HEK293 (cell line): ENCODE measurements around the gene LTB4R.

Experiments used
- CTCF ChIA-PET: fragments of 350-600 bp; formaldehyde crosslinking; extraction: SDS; loops from one replicate; lab custom pipeline; 2021; ENCODE audit warnings: antibody characterized with exemption; lab: Yijun Ruan, JAX
- POLR2A ChIA-PET: fragments of 300-600 bp; formaldehyde crosslinking; extraction: SDS; loops from one replicate; lab custom pipeline; 2020; ENCODE audit warnings: antibody characterized with exemption, inconsistent platforms; lab: Yijun Ruan, JAX
- H3K27ac ChIP-seq: fragments of 200-500 bp; sonication (Bioruptor generic); 2 replicates; pipeline ENCODE4 v1.5.1; 2014; ENCODE audit warnings: low read depth, low read length, control low read depth, inconsistent platforms; ENCODE audit errors: extremely low read depth
- H3K36me3 ChIP-seq, 2 experiments: fragments of 200-500 bp in 1 of 2; sonication (Bioruptor generic) in 1 of 2; 1 replicate in 1 of 2; 2 replicates in 1 of 2; pipeline ENCODE4 v1.5.1; 2014 to 2017; ENCODE audit warnings: inconsistent platforms in 2 of 2, low read length in 2 of 2; ENCODE audit not compliant: control insufficient read depth in 2 of 2, insufficient read depth in 1 of 2
- H3K4me1 ChIP-seq: fragments of 200-500 bp; sonication (Bioruptor generic); 2 replicates; pipeline ENCODE4 v1.5.1; 2014; ENCODE audit warnings: mild to moderate bottlenecking, low read length, inconsistent platforms; ENCODE audit not compliant: control insufficient read depth, insufficient read depth
- H3K4me3 ChIP-seq: 2 replicates; pipeline ENCODE4 v1.5.1; 2011; ENCODE audit warnings: low read depth, mild to moderate bottlenecking, control low read depth, low read length, moderate library complexity
- H3K9me3 ChIP-seq: fragments of 200-500 bp; sonication (Bioruptor generic); 2 replicates; pipeline ENCODE4 v1.5.1; 2014; ENCODE audit warnings: low read depth, low read length, inconsistent platforms; ENCODE audit not compliant: control insufficient read depth, insufficient read depth
- GLIS1 ChIP-seq: fragments of 450-650 bp; formaldehyde crosslinking; IDR thresholded peaks from 2 replicates; pipeline ENCODE4 v1.5.1; 2016; ENCODE audit warnings: missing biosample characterization, missing genetic modification characterization
- SP7 ChIP-seq: fragments of 450-650 bp; formaldehyde crosslinking; IDR thresholded peaks from 2 replicates; pipeline ENCODE4 v1.5.1; 2016; ENCODE audit warnings: missing biosample characterization, missing genetic modification characterization
- ZBTB17 ChIP-seq: fragments of 450-650 bp; formaldehyde crosslinking; IDR thresholded peaks from 2 replicates; pipeline ENCODE4 v1.5.1; 2016; ENCODE audit warnings: missing biosample characterization, missing genetic modification characterization
- ZBTB20 ChIP-seq: fragments of 450-650 bp; formaldehyde crosslinking; IDR thresholded peaks from 2 replicates; pipeline ENCODE4 v1.5.1; 2016; ENCODE audit warnings: missing biosample characterization, missing genetic modification characterization
- ZFP69B ChIP-seq: fragments of 450-650 bp; formaldehyde crosslinking; IDR thresholded peaks from 2 replicates; pipeline ENCODE4 v1.5.1; 2016; ENCODE audit warnings: missing biosample characterization, missing genetic modification characterization
- ZNF121 ChIP-seq: fragments of 450-650 bp; formaldehyde crosslinking; IDR thresholded peaks from 2 replicates; pipeline ENCODE4 v1.5.1; 2016; ENCODE audit warnings: missing biosample characterization, missing genetic modification characterization
- ZNF133 ChIP-seq: fragments of 450-650 bp; formaldehyde crosslinking; IDR thresholded peaks from 2 replicates; pipeline ENCODE4 v1.5.1; 2016; ENCODE audit warnings: missing biosample characterization, missing genetic modification characterization
- ZNF184 ChIP-seq: fragments of 450-650 bp; IDR thresholded peaks from 2 replicates; pipeline ENCODE4 v1.5.1; 2018; ENCODE audit warnings: missing biosample characterization, mild to moderate bottlenecking, missing genetic modification characterization
- ZNF433 ChIP-seq: fragments of 450-650 bp; formaldehyde crosslinking; IDR thresholded peaks from 2 replicates; pipeline ENCODE4 v1.5.1; 2016; ENCODE audit warnings: missing biosample characterization, missing genetic modification characterization, low read depth
- ZNF600 ChIP-seq: fragments of 450-650 bp; formaldehyde crosslinking; IDR thresholded peaks from 2 replicates; pipeline ENCODE4 v1.5.1; 2016; ENCODE audit warnings: missing biosample characterization, missing genetic modification characterization
- ZNF654 ChIP-seq: fragments of 450-650 bp; formaldehyde crosslinking; IDR thresholded peaks from 2 replicates; pipeline ENCODE4 v1.5.1; 2016; ENCODE audit warnings: low read depth, missing biosample characterization, missing genetic modification characterization
- ZNF664 ChIP-seq: fragments of 450-650 bp; formaldehyde crosslinking; IDR thresholded peaks from 2 replicates; pipeline ENCODE4 v1.5.1; 2016; ENCODE audit warnings: missing biosample characterization, missing genetic modification characterization
- ZNF76 ChIP-seq: fragments of 450-650 bp; formaldehyde crosslinking; IDR thresholded peaks from 2 replicates; pipeline ENCODE4; 2016; ENCODE audit warnings: low read depth, missing biosample characterization, missing genetic modification characterization, borderline replicate concordance
- TF ChIP-seq, protein P1 (sequence below): fragments of 450-650 bp; formaldehyde crosslinking; IDR thresholded peaks from 2 replicates; pipeline ENCODE4 v1.5.1; 2016; ENCODE audit warnings: missing biosample characterization, missing genetic modification characterization
- TF ChIP-seq, protein P2 (sequence below): fragments of 450-650 bp; formaldehyde crosslinking; IDR thresholded peaks from 2 replicates; pipeline ENCODE4 v1.5.1; 2016; ENCODE audit warnings: missing biosample characterization, missing genetic modification characterization, low read depth
- TF ChIP-seq, protein P3 (sequence below): fragments of 450-650 bp; formaldehyde crosslinking; IDR thresholded peaks from 2 replicates; pipeline ENCODE4 v1.5.0; 2017; ENCODE audit warnings: missing biosample characterization, missing genetic modification characterization, borderline replicate concordance
- TF ChIP-seq, protein P4 (sequence below): fragments of 450-650 bp; IDR thresholded peaks from 2 replicates; pipeline ENCODE4 v1.5.1; 2018; ENCODE audit warnings: missing biosample characterization, mild to moderate bottlenecking, missing genetic modification characterization
- TF ChIP-seq, protein P5 (sequence below): fragments of 450-650 bp; formaldehyde crosslinking; IDR thresholded peaks from 2 replicates; pipeline ENCODE4 v1.5.1; 2016; ENCODE audit warnings: missing biosample characterization, missing genetic modification characterization

The LTB4R gene

DNA sequence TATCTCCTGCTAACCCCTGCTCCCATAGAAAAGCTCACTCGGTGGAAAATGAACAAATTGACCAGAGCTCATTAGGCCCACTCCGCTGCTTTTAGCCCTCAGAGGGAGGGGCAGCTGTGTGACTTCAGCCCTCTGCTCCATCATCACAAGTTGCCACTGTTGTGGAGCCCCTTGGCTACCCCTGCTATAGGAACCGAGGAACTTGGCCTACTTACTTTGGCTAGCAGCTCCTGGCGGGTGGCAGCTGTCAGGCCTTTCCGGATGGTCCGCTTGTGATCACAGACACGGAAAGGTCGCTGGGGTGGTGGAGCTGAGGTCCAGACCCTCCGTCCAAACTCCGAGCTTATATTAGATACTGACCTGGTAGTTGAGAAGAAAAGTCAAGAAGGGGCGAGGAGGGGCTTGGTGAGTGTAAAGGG, 4.1 kb upstream of the LTB4R start:
- Histone ChIP-seq H3K4me3 (no peak overlapping the region), H3K27ac (no peak overlapping the region)
- TF ChIP-seq, protein P1, sequence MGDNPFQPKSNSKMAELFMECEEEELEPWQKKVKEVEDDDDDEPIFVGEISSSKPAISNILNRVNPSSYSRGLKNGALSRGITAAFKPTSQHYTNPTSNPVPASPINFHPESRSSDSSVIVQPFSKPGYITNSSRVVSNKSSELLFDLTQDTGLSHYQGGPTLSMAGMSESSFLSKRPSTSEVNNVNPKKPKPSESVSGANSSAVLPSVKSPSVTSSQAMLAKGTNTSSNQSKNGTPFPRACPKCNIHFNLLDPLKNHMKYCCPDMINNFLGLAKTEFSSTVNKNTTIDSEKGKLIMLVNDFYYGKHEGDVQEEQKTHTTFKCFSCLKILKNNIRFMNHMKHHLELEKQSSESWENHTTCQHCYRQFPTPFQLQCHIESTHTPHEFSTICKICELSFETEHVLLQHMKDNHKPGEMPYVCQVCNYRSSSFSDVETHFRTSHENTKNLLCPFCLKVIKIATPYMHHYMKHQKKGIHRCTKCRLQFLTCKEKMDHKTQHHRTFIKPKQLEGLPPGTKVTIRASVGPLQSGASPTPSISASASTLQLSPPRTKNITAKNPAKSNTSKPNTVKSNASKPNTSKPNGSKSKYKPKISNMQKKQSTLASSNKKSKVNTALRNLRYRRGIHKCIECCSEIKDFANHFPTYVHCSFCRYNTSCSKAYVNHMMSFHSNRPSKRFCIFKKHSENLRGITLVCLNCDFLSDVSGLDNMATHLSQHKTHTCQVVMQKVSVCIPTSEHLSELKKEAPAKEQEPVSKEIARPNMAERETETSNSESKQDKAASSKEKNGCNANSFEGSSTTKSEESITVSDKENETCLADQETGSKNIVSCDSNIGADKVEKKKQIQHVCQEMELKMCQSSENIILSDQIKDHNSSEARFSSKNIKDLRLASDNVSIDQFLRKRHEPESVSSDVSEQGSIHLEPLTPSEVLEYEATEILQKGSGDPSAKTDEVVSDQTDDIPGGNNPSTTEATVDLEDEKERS (tag by site-specific recombination): no peak
- TF ChIP-seq, protein P2, sequence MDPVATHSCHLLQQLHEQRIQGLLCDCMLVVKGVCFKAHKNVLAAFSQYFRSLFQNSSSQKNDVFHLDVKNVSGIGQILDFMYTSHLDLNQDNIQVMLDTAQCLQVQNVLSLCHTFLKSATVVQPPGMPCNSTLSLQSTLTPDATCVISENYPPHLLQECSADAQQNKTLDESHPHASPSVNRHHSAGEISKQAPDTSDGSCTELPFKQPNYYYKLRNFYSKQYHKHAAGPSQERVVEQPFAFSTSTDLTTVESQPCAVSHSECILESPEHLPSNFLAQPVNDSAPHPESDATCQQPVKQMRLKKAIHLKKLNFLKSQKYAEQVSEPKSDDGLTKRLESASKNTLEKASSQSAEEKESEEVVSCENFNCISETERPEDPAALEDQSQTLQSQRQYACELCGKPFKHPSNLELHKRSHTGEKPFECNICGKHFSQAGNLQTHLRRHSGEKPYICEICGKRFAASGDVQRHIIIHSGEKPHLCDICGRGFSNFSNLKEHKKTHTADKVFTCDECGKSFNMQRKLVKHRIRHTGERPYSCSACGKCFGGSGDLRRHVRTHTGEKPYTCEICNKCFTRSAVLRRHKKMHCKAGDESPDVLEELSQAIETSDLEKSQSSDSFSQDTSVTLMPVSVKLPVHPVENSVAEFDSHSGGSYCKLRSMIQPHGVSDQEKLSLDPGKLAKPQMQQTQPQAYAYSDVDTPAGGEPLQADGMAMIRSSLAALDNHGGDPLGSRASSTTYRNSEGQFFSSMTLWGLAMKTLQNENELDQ: no peak
- TF ChIP-seq ZFP69B: no peak
- TF ChIP-seq, protein P3, sequence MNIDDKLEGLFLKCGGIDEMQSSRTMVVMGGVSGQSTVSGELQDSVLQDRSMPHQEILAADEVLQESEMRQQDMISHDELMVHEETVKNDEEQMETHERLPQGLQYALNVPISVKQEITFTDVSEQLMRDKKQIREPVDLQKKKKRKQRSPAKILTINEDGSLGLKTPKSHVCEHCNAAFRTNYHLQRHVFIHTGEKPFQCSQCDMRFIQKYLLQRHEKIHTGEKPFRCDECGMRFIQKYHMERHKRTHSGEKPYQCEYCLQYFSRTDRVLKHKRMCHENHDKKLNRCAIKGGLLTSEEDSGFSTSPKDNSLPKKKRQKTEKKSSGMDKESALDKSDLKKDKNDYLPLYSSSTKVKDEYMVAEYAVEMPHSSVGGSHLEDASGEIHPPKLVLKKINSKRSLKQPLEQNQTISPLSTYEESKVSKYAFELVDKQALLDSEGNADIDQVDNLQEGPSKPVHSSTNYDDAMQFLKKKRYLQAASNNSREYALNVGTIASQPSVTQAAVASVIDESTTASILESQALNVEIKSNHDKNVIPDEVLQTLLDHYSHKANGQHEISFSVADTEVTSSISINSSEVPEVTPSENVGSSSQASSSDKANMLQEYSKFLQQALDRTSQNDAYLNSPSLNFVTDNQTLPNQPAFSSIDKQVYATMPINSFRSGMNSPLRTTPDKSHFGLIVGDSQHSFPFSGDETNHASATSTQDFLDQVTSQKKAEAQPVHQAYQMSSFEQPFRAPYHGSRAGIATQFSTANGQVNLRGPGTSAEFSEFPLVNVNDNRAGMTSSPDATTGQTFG: no peak
- TF ChIP-seq, protein P4, sequence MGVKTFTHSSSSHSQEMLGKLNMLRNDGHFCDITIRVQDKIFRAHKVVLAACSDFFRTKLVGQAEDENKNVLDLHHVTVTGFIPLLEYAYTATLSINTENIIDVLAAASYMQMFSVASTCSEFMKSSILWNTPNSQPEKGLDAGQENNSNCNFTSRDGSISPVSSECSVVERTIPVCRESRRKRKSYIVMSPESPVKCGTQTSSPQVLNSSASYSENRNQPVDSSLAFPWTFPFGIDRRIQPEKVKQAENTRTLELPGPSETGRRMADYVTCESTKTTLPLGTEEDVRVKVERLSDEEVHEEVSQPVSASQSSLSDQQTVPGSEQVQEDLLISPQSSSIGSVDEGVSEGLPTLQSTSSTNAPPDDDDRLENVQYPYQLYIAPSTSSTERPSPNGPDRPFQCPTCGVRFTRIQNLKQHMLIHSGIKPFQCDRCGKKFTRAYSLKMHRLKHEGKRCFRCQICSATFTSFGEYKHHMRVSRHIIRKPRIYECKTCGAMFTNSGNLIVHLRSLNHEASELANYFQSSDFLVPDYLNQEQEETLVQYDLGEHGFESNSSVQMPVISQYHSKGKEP (tag by site-specific recombination): no peak
- no peak for TF ChIP-seq ZNF433
- TF ChIP-seq ZNF664 (tag by site-specific recombination): no peak

DNA sequence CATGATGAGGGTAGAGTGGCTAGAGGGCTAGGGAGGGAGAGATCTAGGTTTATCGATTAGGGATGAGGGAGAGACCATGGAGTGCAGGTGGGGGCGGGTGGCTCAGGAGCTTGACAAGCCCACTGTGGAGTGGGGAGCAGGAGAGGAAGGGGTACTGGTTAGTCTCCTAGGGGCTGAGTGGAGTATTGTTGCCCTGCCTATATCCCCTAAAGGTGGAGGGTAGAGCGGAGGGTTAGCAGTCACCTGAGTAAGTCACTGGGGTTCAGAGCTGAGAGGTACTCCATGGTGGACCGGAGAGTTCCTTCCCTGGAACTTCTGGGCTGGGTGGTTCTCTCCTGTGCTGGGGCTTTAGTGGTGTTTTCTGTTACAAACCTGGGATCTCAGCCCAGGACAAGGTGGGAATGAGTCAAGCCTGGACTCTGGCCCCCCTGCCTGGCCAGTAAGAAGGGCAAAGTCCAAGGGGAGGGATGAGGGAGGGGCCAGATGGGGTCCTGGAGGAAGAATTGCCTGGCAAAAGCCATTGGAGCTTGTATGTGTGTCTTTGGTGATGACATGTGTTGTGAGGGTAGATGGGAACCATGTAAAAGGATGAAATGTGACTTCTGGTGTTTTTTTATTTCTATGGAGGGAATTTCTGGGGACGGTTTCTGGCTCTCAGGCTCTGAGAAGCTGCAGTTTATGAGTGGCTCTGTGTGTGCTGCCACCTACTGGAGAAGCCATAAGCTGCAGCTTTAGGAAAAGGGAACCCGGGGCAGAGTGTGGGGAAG, 3.5 kb upstream of the LTB4R start, which contains the start of gene CIDEB:
TSS of gene CIDEB (minus strand) at position 403 of the 767 bp plus-strand sequence. CDS start at position 284, 119 bp downstream.
- Histone ChIP-seq H3K36me3 (peaks cover 20 to 92% of the 10 kb centered on the region in 2 experiments), H3K27ac (no peak within 1 kb of the TSS), H3K4me3 (no peak within 1 kb of the TSS), H3K9me3 (no peaks in the 10 kb centered on the region), H3K4me1 (no peaks in the 10 kb centered on the region)
- CTCF ChIA-PET: interaction anchor here (0.6 to 5.1 kb wide), 45 partner anchors 9 to 683 kb away, joined by 3 to 70 read pairs (median 4); partner anchors contain the start of genes CBLN3, CHMP4A, DHRS1 and KHNYN
- TF ChIP-seq ZNF184 (tag by site-specific recombination) (no peak), ZNF133 (tag by site-specific recombination) (no peak), ZNF76 (peak; percentile 33; the same call in 1 of the 2 replicates), ZNF121 (tag by site-specific recombination) (no peak), ZBTB17 (tag by site-specific recombination) (peak; percentile 24; the same call in 1 of the 2 replicates), ZNF600 (0 out of 2 replicates have a peak, but pooled peaks have one; percentile 9), ZNF654 (tag by site-specific recombination) (peak; percentile 40), ZBTB20 (tag by site-specific recombination) (peak; percentile 85), GLIS1 (0 out of 2 replicates have a peak, but pooled peaks have one; percentile 16), SP7 (tag by site-specific recombination) (0 out of 2 replicates have a peak, but pooled peaks have one; percentile 10)
- TF ChIP-seq, protein P5, sequence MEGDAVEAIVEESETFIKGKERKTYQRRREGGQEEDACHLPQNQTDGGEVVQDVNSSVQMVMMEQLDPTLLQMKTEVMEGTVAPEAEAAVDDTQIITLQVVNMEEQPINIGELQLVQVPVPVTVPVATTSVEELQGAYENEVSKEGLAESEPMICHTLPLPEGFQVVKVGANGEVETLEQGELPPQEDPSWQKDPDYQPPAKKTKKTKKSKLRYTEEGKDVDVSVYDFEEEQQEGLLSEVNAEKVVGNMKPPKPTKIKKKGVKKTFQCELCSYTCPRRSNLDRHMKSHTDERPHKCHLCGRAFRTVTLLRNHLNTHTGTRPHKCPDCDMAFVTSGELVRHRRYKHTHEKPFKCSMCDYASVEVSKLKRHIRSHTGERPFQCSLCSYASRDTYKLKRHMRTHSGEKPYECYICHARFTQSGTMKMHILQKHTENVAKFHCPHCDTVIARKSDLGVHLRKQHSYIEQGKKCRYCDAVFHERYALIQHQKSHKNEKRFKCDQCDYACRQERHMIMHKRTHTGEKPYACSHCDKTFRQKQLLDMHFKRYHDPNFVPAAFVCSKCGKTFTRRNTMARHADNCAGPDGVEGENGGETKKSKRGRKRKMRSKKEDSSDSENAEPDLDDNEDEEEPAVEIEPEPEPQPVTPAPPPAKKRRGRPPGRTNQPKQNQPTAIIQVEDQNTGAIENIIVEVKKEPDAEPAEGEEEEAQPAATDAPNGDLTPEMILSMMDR (tag by site-specific recombination): peak; percentile 78
- POLR2A ChIA-PET: interaction anchor here (0.8 to 2.7 kb wide), 15 partner anchors 8 to 193 kb away, joined by 3 to 15 read pairs (median 3); partner anchors contain the start of genes CBLN3, DCAF11, DHRS1 and KHNYN

More for the DNA sequence above, 4.1 kb upstream of the LTB4R start:
- Histone ChIP-seq H3K4me1 (no peaks in the 10 kb centered on the region), H3K36me3 (peaks cover 20 to 92% of the 10 kb centered on the region in 2 experiments), H3K9me3 (no peaks in the 10 kb centered on the region)
- CTCF ChIA-PET: interaction anchor here (0.6 to 5.1 kb wide), 19 partner anchors 8 to 253 kb away, joined by 3 to 70 read pairs (median 7); partner anchors contain the start of genes CBLN3, DHRS1, KHNYN and NOP9
- POLR2A ChIA-PET: interaction anchor here (0.8 to 2.2 kb wide), 8 partner anchors 8 to 192 kb away, joined by 3 to 10 read pairs (median 3); partner anchors contain the start of genes CBLN3, DCAF11, DHRS1 and KHNYN
